ENCODE measurements around the gene MVB12B. TPM values are rescaled to one million over a fixed set of nuclear protein-coding genes. Genes with fewer than 3 reads are reported as not detected.

Gene MVB12B
- total RNA-seq, 1 experiment from 2014 or later, result 5.7 TPM

- Mint-ChIP-seq H3K27me3 (ENCODE audit: low read depth) (no peaks in the 10 kb centered on the region), H3K4me1 (peaks cover 15% of the 10 kb centered on the region), H3K27ac (no peak overlapping the region), H3K4me3 (no peak overlapping the region), H3K9me3 (no peaks in the 10 kb centered on the region), H3K36me3 (no peaks in the 10 kb centered on the region)
- ChIA-PET POLR2A (no interaction called here), CTCF (interaction anchor here (1.3 to 3.3 kb wide), 2 partner anchors 12 to 47 kb away, joined by 4 to 17 read pairs; no protein-coding TSS in a partner anchor)
- TF ChIP-seq USF2 (CRISPR knock-in tag; IDR thresholded peaks at IDR 0.05), result no peak
- no peak for TF ChIP-seq ZNF263 (CRISPR knock-in tag; IDR thresholded peaks at IDR 0.05; ENCODE audit: low read depth)
- TF ChIP-seq RORB (CRISPR knock-in tag; IDR thresholded peaks at IDR 0.05), result no peak
- TF ChIP-seq ZNF423 (CRISPR knock-in tag; IDR thresholded peaks at IDR 0.05), result no peak
- TF ChIP-seq PREB (CRISPR knock-in tag; IDR thresholded peaks at IDR 0.05; ENCODE audit: borderline replicate concordance), result no peak
- no peak for TF ChIP-seq HMGXB4 (CRISPR knock-in tag; IDR thresholded peaks at IDR 0.05)
- TF ChIP-seq, protein P1, sequence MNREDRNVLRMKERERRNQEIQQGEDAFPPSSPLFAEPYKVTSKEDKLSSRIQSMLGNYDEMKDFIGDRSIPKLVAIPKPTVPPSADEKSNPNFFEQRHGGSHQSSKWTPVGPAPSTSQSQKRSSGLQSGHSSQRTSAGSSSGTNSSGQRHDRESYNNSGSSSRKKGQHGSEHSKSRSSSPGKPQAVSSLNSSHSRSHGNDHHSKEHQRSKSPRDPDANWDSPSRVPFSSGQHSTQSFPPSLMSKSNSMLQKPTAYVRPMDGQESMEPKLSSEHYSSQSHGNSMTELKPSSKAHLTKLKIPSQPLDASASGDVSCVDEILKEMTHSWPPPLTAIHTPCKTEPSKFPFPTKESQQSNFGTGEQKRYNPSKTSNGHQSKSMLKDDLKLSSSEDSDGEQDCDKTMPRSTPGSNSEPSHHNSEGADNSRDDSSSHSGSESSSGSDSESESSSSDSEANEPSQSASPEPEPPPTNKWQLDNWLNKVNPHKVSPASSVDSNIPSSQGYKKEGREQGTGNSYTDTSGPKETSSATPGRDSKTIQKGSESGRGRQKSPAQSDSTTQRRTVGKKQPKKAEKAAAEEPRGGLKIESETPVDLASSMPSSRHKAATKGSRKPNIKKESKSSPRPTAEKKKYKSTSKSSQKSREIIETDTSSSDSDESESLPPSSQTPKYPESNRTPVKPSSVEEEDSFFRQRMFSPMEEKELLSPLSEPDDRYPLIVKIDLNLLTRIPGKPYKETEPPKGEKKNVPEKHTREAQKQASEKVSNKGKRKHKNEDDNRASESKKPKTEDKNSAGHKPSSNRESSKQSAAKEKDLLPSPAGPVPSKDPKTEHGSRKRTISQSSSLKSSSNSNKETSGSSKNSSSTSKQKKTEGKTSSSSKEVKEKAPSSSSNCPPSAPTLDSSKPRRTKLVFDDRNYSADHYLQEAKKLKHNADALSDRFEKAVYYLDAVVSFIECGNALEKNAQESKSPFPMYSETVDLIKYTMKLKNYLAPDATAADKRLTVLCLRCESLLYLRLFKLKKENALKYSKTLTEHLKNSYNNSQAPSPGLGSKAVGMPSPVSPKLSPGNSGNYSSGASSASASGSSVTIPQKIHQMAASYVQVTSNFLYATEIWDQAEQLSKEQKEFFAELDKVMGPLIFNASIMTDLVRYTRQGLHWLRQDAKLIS (CRISPR knock-in tag; IDR thresholded peaks at IDR 0.05; ENCODE audit: borderline replicate concordance), result no peak
- no peak for TF ChIP-seq PRDM15 (CRISPR knock-in tag; IDR thresholded peaks at IDR 0.05)
- ATAC-seq (no peak), DNase-seq (ENCODE audit: low spot score) (no peak)
These were observed 60.1 kb downstream of the MVB12B start for GRCh38 chr9:126386776-126387175.

GRCh38 chr9:126388964-126389708, 62.5 kb downstream of the MVB12B start:
- DNase-seq (ENCODE audit: low spot score) (no peak), ATAC-seq (no peak)
- CTCF ChIA-PET, result interaction anchor here (1.2 kb wide), 1 partner anchor 10 kb away, joined by 5 read pairs; no protein-coding TSS in a partner anchor
- POLR2A ChIA-PET, result no interaction called here
- H3K4me1 Mint-ChIP-seq, result peaks cover 24% of the 10 kb centered on the region
- H3K27me3 Mint-ChIP-seq (ENCODE audit: low read depth), result no peaks in the 10 kb centered on the region
- no peak overlapping the region for H3K4me3 Mint-ChIP-seq
- no peaks in the 10 kb centered on the region for H3K36me3 Mint-ChIP-seq
- no peak overlapping the region for H3K27ac Mint-ChIP-seq
- no peaks in the 10 kb centered on the region for H3K9me3 Mint-ChIP-seq
- TF ChIP-seq TCF7 (CRISPR knock-in tag; IDR thresholded peaks at IDR 0.05; ENCODE audit: low read depth), result no peak
- TF ChIP-seq RELA (CRISPR knock-in tag; IDR thresholded peaks at IDR 0.05; ENCODE audit: borderline replicate concordance), result no peak
- no peak for TF ChIP-seq CREB1 (CRISPR knock-in tag; IDR thresholded peaks at IDR 0.05)
- TF ChIP-seq PRDM15 (CRISPR knock-in tag; IDR thresholded peaks at IDR 0.05), result no peak
- TF ChIP-seq SMAD3 (CRISPR knock-in tag; IDR thresholded peaks at IDR 0.05; ENCODE audit: borderline replicate concordance), result no peak
- no peak for TF ChIP-seq ZNF138 (CRISPR knock-in tag; conservative IDR thresholded peaks at IDR 0.05)
- TF ChIP-seq, protein P2, sequence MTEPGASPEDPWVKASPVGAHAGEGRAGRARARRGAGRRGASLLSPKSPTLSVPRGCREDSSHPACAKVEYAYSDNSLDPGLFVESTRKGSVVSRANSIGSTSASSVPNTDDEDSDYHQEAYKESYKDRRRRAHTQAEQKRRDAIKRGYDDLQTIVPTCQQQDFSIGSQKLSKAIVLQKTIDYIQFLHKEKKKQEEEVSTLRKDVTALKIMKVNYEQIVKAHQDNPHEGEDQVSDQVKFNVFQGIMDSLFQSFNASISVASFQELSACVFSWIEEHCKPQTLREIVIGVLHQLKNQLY (CRISPR knock-in tag; IDR thresholded peaks at IDR 0.05), result no peak
- no peak for TF ChIP-seq ZBTB21 (CRISPR knock-in tag; IDR thresholded peaks at IDR 0.05; ENCODE audit: borderline replicate concordance)

Measured in WTC11 (cell line).